ENCODE measurements around the gene GABBR2.
"Not testable (repeated sequence)": the region's sequence is repeated elsewhere in the genome, so short reads cannot be mapped to it uniquely, and the experiment has no call there.

GABBR2 gene

GRCh38 chr9:98533866-98534265, 174.9 kb downstream of the GABBR2 start:
- DNase-seq: no peak

- DNase-seq: no peak
These were observed 175.6 kb downstream of the GABBR2 start for GRCh38 chr9:98533132-98533531.

GRCh38 chr9:98532574-98532973, 176.2 kb downstream of the GABBR2 start:
- DNase-seq: no peak

- no peak for DNase-seq
These were observed 176.6 kb downstream of the GABBR2 start for GRCh38 chr9:98532147-98532546.

GRCh38 chr9:98530806-98531386, 177.8 kb downstream of the GABBR2 start:
- no peak for DNase-seq

GRCh38 chr9:98530275-98530674, 178.5 kb downstream of the GABBR2 start:
- DNase-seq: no peak

GRCh38 chr9:98529841-98530240, 178.9 kb downstream of the GABBR2 start:
- DNase-seq: no peak

GRCh38 chr9:98523231-98523901, 185.4 kb downstream of the GABBR2 start:
- no peak for DNase-seq

GRCh38 chr9:98522487-98522886, 186.2 kb downstream of the GABBR2 start:
- no peak for DNase-seq

- no peak for DNase-seq
These were observed 187.6 kb downstream of the GABBR2 start for GRCh38 chr9:98521141-98521540.

- DNase-seq: no peak
These were observed 188.3 kb downstream of the GABBR2 start for GRCh38 chr9:98520221-98520960.

- no peak for DNase-seq
These were observed 189.1 kb downstream of the GABBR2 start for GRCh38 chr9:98519641-98520040.

- no peak for DNase-seq
These were observed 190.2 kb downstream of the GABBR2 start for GRCh38 chr9:98518556-98518955.

- DNase-seq: no peak
These were observed 191.0 kb downstream of the GABBR2 start for GRCh38 chr9:98517761-98518160.

GRCh38 chr9:98516897-98517503, 191.7 kb downstream of the GABBR2 start:
- DNase-seq: no peak

- no peak for DNase-seq
These were observed 192.4 kb downstream of the GABBR2 start for GRCh38 chr9:98516205-98516896.

- no peak for DNase-seq
These were observed 193.1 kb downstream of the GABBR2 start for GRCh38 chr9:98515506-98516204.

- DNase-seq: no peak
These were observed 193.9 kb downstream of the GABBR2 start for GRCh38 chr9:98514841-98515240.

GRCh38 chr9:98508217-98508919, 200.4 kb downstream of the GABBR2 start:
- not testable (repeated sequence) for DNase-seq

GRCh38 chr9:98506422-98507054, 202.2 kb downstream of the GABBR2 start:
- DNase-seq: no peak
